LNCAP (cell line): ENCODE measurements around the gene TIMM9.

Experiments used
- CTCF ChIP-seq: fragments of 450-650 bp; IDR thresholded peaks from 2 replicates; pipeline ENCODE4 v1.5.1; 2017; ENCODE audit warnings: mild to moderate bottlenecking

Gene TIMM9, protein sequence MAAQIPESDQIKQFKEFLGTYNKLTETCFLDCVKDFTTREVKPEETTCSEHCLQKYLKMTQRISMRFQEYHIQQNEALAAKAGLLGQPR

DNA sequence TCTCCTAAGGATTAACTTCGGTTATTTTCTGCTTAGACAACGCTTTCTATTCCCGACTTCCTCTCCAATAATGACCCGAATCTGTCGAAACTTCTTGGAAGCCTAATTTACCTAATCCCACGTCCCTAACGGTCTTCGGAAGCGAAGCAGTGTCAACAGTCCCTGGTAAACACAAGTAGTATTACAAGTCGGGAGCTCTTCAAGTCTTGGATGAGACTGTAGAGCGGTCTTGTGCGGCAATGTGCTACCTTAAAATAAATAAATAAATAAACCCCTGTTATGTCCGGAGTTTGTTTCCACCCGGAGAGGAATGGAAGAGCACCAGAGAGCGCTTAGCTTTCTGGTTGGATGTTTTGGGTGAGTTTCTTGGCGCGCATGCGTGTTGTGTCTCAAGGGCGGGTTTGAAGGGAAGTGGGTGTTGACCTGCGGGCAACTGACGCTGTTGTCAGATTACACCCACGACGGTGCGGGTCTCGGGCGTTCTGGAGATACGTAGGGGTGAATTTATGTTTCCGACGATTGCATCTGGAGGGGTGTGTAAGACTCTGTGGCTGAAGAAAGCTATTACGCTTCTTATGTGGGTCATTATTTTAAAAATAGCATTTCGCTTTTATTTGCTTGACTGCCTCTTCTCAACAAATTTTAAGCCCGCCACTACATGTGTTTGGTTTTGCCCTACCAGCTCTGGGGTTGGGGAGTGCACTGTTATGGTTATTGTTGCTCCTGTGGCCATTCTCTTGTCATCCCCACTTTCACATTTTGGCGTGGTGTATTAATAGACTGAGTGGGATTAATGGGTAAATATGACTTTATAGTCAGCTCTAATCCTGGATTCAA is at the start of gene TIMM9, which contains the start of gene KIAA0586:
TSS of gene TIMM9 (minus strand) at position 251 of the 837 bp plus-strand sequence. CDS start 15,586 bp downstream, outside the sequence.
TSS of gene KIAA0586 (plus strand) at position 439 of the 837 bp plus-strand sequence. CDS start 546 bp downstream, outside the sequence.
- no peak for TF ChIP-seq CTCF

DNA sequence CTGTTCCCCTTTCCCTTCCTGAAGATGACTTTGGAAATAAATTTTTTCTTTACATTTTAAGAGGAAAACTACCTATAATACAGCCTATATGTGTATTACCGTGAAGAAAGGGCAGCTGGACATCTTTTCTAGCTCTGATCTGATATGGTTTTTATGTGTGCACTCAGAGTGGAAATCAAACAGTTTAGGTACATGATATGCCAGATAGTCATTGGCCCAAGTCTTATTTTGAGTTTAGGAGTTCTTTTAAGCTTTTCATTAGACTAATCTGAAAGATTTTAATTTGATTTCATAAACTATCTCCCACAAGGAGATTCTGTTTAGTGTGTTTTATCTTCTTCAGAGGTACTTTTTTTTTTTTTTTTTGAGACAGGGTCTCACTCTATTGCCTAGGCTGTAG is 49.0 kb upstream of the TIMM9 start:
- TF ChIP-seq CTCF = no peak

- no peak for TF ChIP-seq CTCF
These were observed 42.0 kb upstream of the TIMM9 start for GRCh38 chr14:58469309-58469708.

DNA sequence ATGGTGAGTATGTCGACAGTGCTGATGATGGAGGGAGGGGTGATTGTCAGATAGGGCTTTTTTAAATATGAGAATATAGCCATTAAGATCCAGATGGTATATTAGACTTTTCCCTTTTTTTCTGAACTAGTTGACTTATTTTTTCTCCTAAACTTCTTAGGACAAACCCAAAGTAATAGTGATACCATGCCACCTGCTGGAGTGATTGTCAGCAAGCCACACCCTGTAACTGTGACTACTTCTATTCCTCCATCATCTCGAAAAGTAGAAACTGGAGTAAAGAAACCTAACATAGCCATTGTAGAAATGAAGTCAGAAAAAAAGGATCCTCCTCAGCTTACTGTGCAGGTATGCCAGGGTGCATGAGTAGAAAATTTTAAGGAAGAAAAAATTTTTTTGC is 40.2 kb upstream of the TIMM9 start:
- TF ChIP-seq CTCF = no peak

DNA sequence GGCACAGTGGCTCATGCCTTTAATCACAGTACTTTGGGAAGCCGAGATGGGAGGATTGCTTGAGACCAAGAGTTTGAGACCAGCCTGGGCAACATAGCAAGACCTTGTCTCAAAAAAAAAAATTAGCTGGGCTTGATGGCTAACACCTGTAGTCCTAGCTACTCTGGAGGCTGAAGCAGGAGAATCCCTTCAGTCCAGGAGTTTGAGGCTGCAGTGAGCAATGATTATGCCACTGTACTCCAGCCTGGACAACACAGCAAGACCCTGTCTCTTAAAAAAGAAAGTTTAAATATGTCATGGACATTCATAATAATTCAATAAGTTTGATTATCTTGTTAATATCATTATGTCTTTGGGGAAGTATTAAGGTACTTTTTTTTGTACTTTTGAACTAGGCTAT is 39.1 kb upstream of the TIMM9 start:
- no peak for TF ChIP-seq CTCF

- no peak for TF ChIP-seq CTCF
These were observed 38.1 kb upstream of the TIMM9 start for GRCh38 chr14:58465421-58465820.

- TF ChIP-seq CTCF = no peak
These were observed 37.3 kb upstream of the TIMM9 start for GRCh38 chr14:58464652-58465051.
